Measurements from ENCODE around the gene MTMR11.

GRCh38 chr1:149915429-149916192 lies 21.1 kb downstream of the MTMR11 start:
- TF ChIP-seq CTCF (conservative IDR thresholded peaks at IDR 0.05; ENCODE audit: low read depth in 2 of 2) (no peak), ETS1 (IDR thresholded peaks at IDR 0.05) (no peak), EZH2 (IDR thresholded peaks at IDR 0.05; ENCODE audit: low read depth, unreplicated experiment) (no peak), POLR2AphosphoS5 (IDR thresholded peaks at IDR 0.05; ENCODE audit: low read depth) (no peak), JUNB (IDR thresholded peaks at IDR 0.05; ENCODE audit: unreplicated experiment) (no peak), EZH2phosphoT487 (IDR thresholded peaks at IDR 0.05; ENCODE audit: unreplicated experiment) (no peak), ZNF331 (CRISPR knock-in tag; IDR thresholded peaks at IDR 0.05; ENCODE audit: low read depth) (no peak), ZNF114 (CRISPR knock-in tag; IDR thresholded peaks at IDR 0.05) (no peak), REST (IDR thresholded peaks at IDR 0.05; ENCODE audit: unreplicated experiment) (no peak), NANOG (IDR thresholded peaks at IDR 0.05; ENCODE audit: borderline replicate concordance) (no peak)

All from GM23338 (cell line).